ENCODE measurements around the gene MAMSTR. TPM values are rescaled to one million over a fixed set of nuclear protein-coding genes. Genes with fewer than 3 reads are reported as not detected.

MAMSTR gene
- total and polyA plus RNA-seq, 9 of the 15 experiments (the other 6 are each of a cell fraction or from before 2014, with no cell fraction given), result 0.08 to 1.00 (median 0.40) TPM; not detected in 1

GRCh38 chr19:48749571-48750198, 30.2 kb upstream of the MAMSTR start:
- no peak overlapping the region for H2AFZ ChIP-seq (ENCODE audit: low read depth, low read length)
- DNase-seq (ENCODE audit: extremely low read depth in 1 of 4, low spot score in 3 of 4), result no peak
- no peaks in the 10 kb centered on the region for H3K9me1 ChIP-seq (ENCODE audit: control insufficient read depth, insufficient read depth, low read length)
- CTCF ChIA-PET (ENCODE audit: low intra/inter-chr PET ratio), result no interaction called here
- no TSS peak for BruUV-seq (replicated peaks)
- peaks cover 36 to 67% of the 10 kb centered on the region in 2 experiments for H3K4me1 ChIP-seq (replicated peaks in 1 of 2; ENCODE audit: control insufficient read depth in 2 of 2, insufficient read depth in 2 of 2, low read length in 2 of 2)
- no peak overlapping the region for H3K4me3 ChIP-seq
- no peak overlapping the region for H3K4me2 ChIP-seq (ENCODE audit: insufficient read depth, low read length)
- H3K27me3 ChIP-seq (ENCODE audit: control insufficient read depth in 2 of 2, insufficient read depth in 2 of 2, low read length in 2 of 2), result no peaks in the 10 kb centered on the region
- peaks cover 22% of the 10 kb centered on the region; the same call in 1 of the 3 replicates for H3K36me3 ChIP-seq (ENCODE audit: control insufficient read depth, insufficient read depth, low read length)
- intact Hi-C loops (cut with micrococcal nuclease), result no loop called here
- no peaks in the 10 kb centered on the region for H3K9me3 ChIP-seq (replicated peaks; ENCODE audit: control insufficient read depth, insufficient read depth, low read depth, low read length)
- ATAC-seq, result no peak
- POLR2A ChIA-PET, result no interaction called here
- H4K20me1 ChIP-seq (replicated peaks; ENCODE audit: control insufficient read depth, insufficient read depth, low read length), result no peaks in the 10 kb centered on the region
- H3K27ac ChIP-seq (ENCODE audit: extremely low read depth, low read depth, low read length), result no peak overlapping the region
- FAIRE-seq, result no peak
- in situ Hi-C loops (cut with MboI), result no loop called here
- WGBS (ENCODE audit: insufficient coverage, low coverage, missing lambda C conversion rate), result 83% methylated on average over 2 of the region's 4 CpGs
- H3K79me2 ChIP-seq (ENCODE audit: control insufficient read depth, insufficient read depth, low read length), result peaks cover 41% of the 10 kb centered on the region
- H3K9ac ChIP-seq (ENCODE audit: insufficient read depth in 1 of 2, low read depth in 2 of 2, low read length in 2 of 2), result no peak overlapping the region; a peak in 1 of 4 replicates
- TF ChIP-seq ARNT (IDR thresholded peaks at IDR 0.05) (peak in 1 of 2 experiments; percentile 100; a peak in 2 of 4 replicates), RFX5 (IDR thresholded peaks at IDR 0.05; ENCODE audit: low read depth, low read length) (no peak), EZH2 (IDR thresholded peaks at IDR 0.05; ENCODE audit: borderline replicate concordance, low read depth, low read length) (no peak), ZSCAN29 (IDR thresholded peaks at IDR 0.05) (no peak), CREB3L1 (IDR thresholded peaks at IDR 0.05; ENCODE audit: borderline replicate concordance, low read depth) (peak; percentile 54; the same call in 1 of the 2 replicates), BRF1 (IDR thresholded peaks at IDR 0.05; ENCODE audit: borderline replicate concordance, extremely low read depth, insufficient read length) (no peak), TFE3 (CRISPR knock-in tag; IDR thresholded peaks at IDR 0.05) (no peak), HDAC2 (IDR thresholded peaks at IDR 0.05) (no peak)

All from K562 (cell line).